Heart right ventricle (tissue), 16 donors: ENCODE data around the gene PHACTR2. TPM values are rescaled to one million over a fixed set of nuclear protein-coding genes. Genes with fewer than 3 reads are reported as not detected.
A peak's percentile ranks its signal among the peaks of the same experiment; 100 is the strongest.

Source experiments
- ATAC-seq, 8 donors: fragments of 200-7000 bp; cut with Tn5 transposase; one replicate each; pipeline ENCODE4 v1.9.1; 2020; ENCODE audit warnings: mild to moderate bottlenecking in 8 of 8, moderate library complexity in 8 of 8, moderate number of reproducible peaks in 1 of 8
- DNase-seq, 2 donors: peaks; one replicate each; pipeline ENCODE4 v3.0.0-alpha.2; 2020
- H3K27ac ChIP-seq, 10 donors: fragments of 200-600 bp; sonication (generic) in 2 of 10; one replicate each; pipeline versions ENCODE4 v1.5.0 to v1.8.0; 2020 to 2022; ENCODE audit warnings: mild to moderate bottlenecking in 3 of 10
- H3K27me3 ChIP-seq, 7 donors: fragments of 200-600 bp; one replicate each; pipeline ENCODE4 v1.8.0; 2021 to 2022; ENCODE audit warnings: mild to moderate bottlenecking in 2 of 7
- H3K36me3 ChIP-seq, 9 donors: fragments of 200-600 bp; sonication (generic) in 1 of 9; one replicate each; pipeline versions ENCODE4 v1.5.0 to v1.8.0; 2020 to 2022; ENCODE audit warnings: mild to moderate bottlenecking in 2 of 9
- H3K4me1 ChIP-seq, 9 donors: fragments of 200-600 bp; sonication (generic) in 1 of 9; one replicate each; pipeline versions ENCODE4 v1.5.0 to v1.8.0; 2020 to 2022; ENCODE audit warnings: mild to moderate bottlenecking in 4 of 9
- H3K4me3 ChIP-seq, 10 donors: fragments of 200-600 bp; sonication (generic) in 2 of 10; one replicate each; pipeline versions ENCODE4 v1.5.0 to v1.8.0; 2020 to 2022; ENCODE audit warnings: mild to moderate bottlenecking in 7 of 10, moderate library complexity in 2 of 10
- H3K9me3 ChIP-seq, 11 donors: fragments of 200-600 bp in 10 of 11; sonication (generic) in 2 of 11; one replicate each; pipeline versions ENCODE4 v1.5.0 to v1.8.0; 2013 to 2022; ENCODE audit warnings: mild to moderate bottlenecking in 2 of 11, control low read depth in 1 of 11, moderate library complexity in 1 of 11
- CTCF ChIP-seq, 9 donors: fragments of 200-600 bp; sonication (generic) in 2 of 9; IDR thresholded peaks; one replicate each; pipeline versions ENCODE4 v1.5.0 to v1.8.0; 2021 to 2022; ENCODE audit warnings: antibody characterized with exemption in 9 of 9, mild to moderate bottlenecking in 5 of 9, moderate library complexity in 1 of 9
- WGBS, 2 donors: extraction: QIAGEN DNeasy Blood & Tissue Kit; methylation state at CpG; one replicate each; pipeline ENCODE4 v1.1.7; 2013; ENCODE audit warnings: inconsistent platforms in 1 of 2; 5-methylcytosine and 5-hydroxymethylcytosine counted together
- intact Hi-C, 10 donors: fragments of 100-400 bp; cut with DNase I; formaldehyde crosslinking; loops; one replicate each; pipeline versions ENCODE4 v1.11.1 to v1.14.2; 2022
- polyA plus RNA-seq, 2 donors: library from polyadenylated mRNA; stranded (reverse); fragments of 200-250 nt; gene quantifications; one replicate each; pipeline ENCODE4 v1.2.3, GENCODE V29; 2013
- total RNA-seq, 10 donors: library from RNA; stranded (reverse); fragmentation: NEBNext Ultra II Directional in 3 of 10; extraction: Animal tissue kit (Norgen Biotek cat#: 25700) in 3 of 10; gene quantifications; one replicate each; pipeline versions ENCODE4 v1.2.1 to v1.2.4, GENCODE V29; 2021 to 2023
- donor health status: Arrhythmogenic right ventricular cardiomyopathy.
- donor health status: ischemic (EF 13 %, LVEDD 7.1; RV severe dilation, severe dysfunction).
- donor health status: healthy with polysubstance abuse.
- donor health status: DM: no; HTN: yes; CAD: no.
- donor health status: DM: no; HTN: no; CAD: no.
- donor health status: ischemic (EF 25% LVEDD 6.9; RV normal size, moderate dysfunction).
- donor health status: ischemic (EF 25% LVEDD 5.7; RV mildly dilated, moderate dysfunction).
- donor health status: healthy.
- donor health status: DM: yes; HTN: yes; CAD: no.
- donor health status: Ischemic cardiomyopathy.
- donor health status: ischemic (EF 35%, LVEDD 5.7; RV mildly dilated, moderate dysfunction).
- donor health status: nonischemic (EF 11% LVEDD 7.7; RV severe dilation, severe dysfunction).
- donor health status: DM: yes; HTN: yes; CAD: no.
- donor health status: PGD.
- donor health status: ischemic (EF 29% LVEDD 5.4; RV normal size, mild dysfunction).
- donor health status: nonischemic (EF 23%, LVEDD 6.1; RV moderate dilation, normal function).

Gene PHACTR2
- total and polyA plus RNA-seq, 12 donors = 6.5 to 96.3 (median 70.2) TPM

DNA sequence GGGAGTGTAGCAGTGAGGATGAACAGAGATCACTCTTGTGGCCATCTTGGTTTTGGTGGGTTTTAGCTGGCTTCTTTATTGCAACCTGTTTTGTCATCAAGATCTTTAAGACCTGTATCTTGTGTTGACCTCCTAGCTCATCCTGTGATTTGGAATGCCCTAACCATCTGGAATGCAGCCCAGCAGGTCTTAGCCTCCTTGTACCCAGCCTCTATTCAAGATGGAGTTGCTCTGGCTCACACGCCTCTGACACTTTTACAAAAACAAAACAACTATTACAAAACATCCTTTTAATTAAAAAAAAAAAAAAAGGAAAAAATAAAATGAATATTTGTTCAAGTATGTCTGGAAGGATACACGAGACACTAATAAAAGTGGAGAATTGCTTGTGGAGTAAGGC, 62.4 kb downstream of the PHACTR2 start:
- ATAC-seq (no peak), DNase-seq (no peak)
- Histone ChIP-seq H3K27me3 (no peaks in the 10 kb centered on the region), H3K9me3 (no peaks in the 10 kb centered on the region), H3K36me3 (no peaks in the 10 kb centered on the region), H3K4me1 (peaks cover 8 to 95% (median 57%) of the 10 kb centered on the region in 9 donors), H3K27ac (peak overlapping the region; percentile 22 to 85 (median 60)), H3K4me3 (no peak overlapping the region)
- intact Hi-C loops = loop anchor here in 2 of 10 donors (5.0 to 10.0 kb wide), 2 partner anchors 45 to 63 kb away; partner anchors contain the start of gene PHACTR2 (in 1 of the 2)
- 88 to 97% methylated on average over 2 of the region's 2 CpGs for WGBS, 2 donors
- no peak for TF ChIP-seq CTCF (IDR thresholded peaks at IDR 0.05)

- no peak for TF ChIP-seq CTCF (IDR thresholded peaks at IDR 0.05)
- Histone ChIP-seq H3K4me1 (peaks cover 18 to 95% (median 64%) of the 10 kb centered on the region in 9 donors), H3K27me3 (no peaks in the 10 kb centered on the region), H3K9me3 (no peaks in the 10 kb centered on the region), H3K36me3 (no peaks in the 10 kb centered on the region), H3K4me3 (no peak overlapping the region), H3K27ac (peak overlapping the region in 5 of 10 donors; percentile 17 to 85 (median 70))
- no peak for ATAC-seq
- WGBS, 2 donors = 82 to 84% methylated on average over 3 of the region's 3 CpGs
- no peak for DNase-seq
- intact Hi-C loops = loop anchor here in 2 of 10 donors (5.0 to 10.0 kb wide), 2 partner anchors 47 to 64 kb away; partner anchors contain the start of gene PHACTR2 (in 1 of the 2)
Observed at GRCh38 chr6:143741480-143741879, 63.7 kb downstream of the PHACTR2 start.

GRCh38 chr6:143742070-143742954, 64.5 kb downstream of the PHACTR2 start:
- WGBS, 2 donors = 88 to 89% methylated on average over 6 of the region's 6 CpGs
- Histone ChIP-seq H3K4me1 (peaks cover 18 to 96% (median 71%) of the 10 kb centered on the region in 9 donors), H3K4me3 (peak overlapping the region in 1 of 10 donors; percentile 15)

More at GRCh38 chr6:143742070-143742954, 64.5 kb downstream of the PHACTR2 start:
- peak overlapping the region; percentile 31 to 85 (median 72) for H3K27ac ChIP-seq
- H3K9me3 ChIP-seq = no peaks in the 10 kb centered on the region
- intact Hi-C loops = loop anchor here in 2 of 10 donors (5.0 to 10.0 kb wide), 2 partner anchors 48 to 65 kb away; partner anchors contain the start of gene PHACTR2 (in 1 of the 2)
- TF ChIP-seq CTCF (IDR thresholded peaks at IDR 0.05) = no peak
- DNase-seq = no peak
- no peaks in the 10 kb centered on the region for H3K36me3 ChIP-seq
- no peak for ATAC-seq
- no peaks in the 10 kb centered on the region for H3K27me3 ChIP-seq
